Esophagus squamous epithelium (tissue), 5 donors: ENCODE data around the gene GNPTAB. TPM values are rescaled to one million over a fixed set of nuclear protein-coding genes. Genes with fewer than 3 reads are reported as not detected.

ENCODE experiments used
- DNase-seq: peaks from one replicate; lab custom pipeline; 2025; lab: John Stamatoyannopoulos, UW
- H3K27ac ChIP-seq, 4 donors: fragments of 200-600 bp; sonication (generic); one replicate each; pipeline ENCODE4 v1.5.1; 2016 to 2019; ENCODE audit warnings: mild to moderate bottlenecking in 1 of 4
- H3K27me3 ChIP-seq, 4 donors: fragments of 200-600 bp; sonication (generic); 1 replicate in 3 of 4; 2 replicates in 1 of 4; pipeline versions ENCODE4 v1.5.1 to v1.6.0; 2017 to 2021; ENCODE audit warnings: antibody characterized with exemption in 1 of 4
- H3K36me3 ChIP-seq, 3 donors: fragments of 200-600 bp; sonication (generic); one replicate each; pipeline ENCODE4 v1.5.1; 2016 to 2019
- H3K4me1 ChIP-seq, 3 donors: fragments of 200-600 bp; sonication (generic); one replicate each; pipeline ENCODE4 v1.5.1; 2017 to 2019
- H3K4me3 ChIP-seq, 4 donors: fragments of 200-600 bp; sonication (generic); 1 replicate in 3 of 4; 2 replicates in 1 of 4; pipeline ENCODE4 v1.5.1; 2016 to 2019; ENCODE audit warnings: mild to moderate bottlenecking in 2 of 4, moderate library complexity in 1 of 4
- H3K9me3 ChIP-seq, 3 donors: fragments of 200-600 bp; sonication (generic); one replicate each; pipeline ENCODE4 v1.5.1; 2016 to 2019
- POLR2A ChIP-seq, 4 donors: fragments of 450-650 bp; IDR thresholded peaks; one replicate each; pipeline ENCODE4 v1.6.1; 2017; ENCODE audit warnings: antibody characterized with exemption in 4 of 4, mild to moderate bottlenecking in 4 of 4, moderate library complexity in 3 of 4
- WGBS, 2 donors: methylation state at CpG; one replicate each; pipeline ENCODE4 v1.1.5; 2018; 5-methylcytosine and 5-hydroxymethylcytosine counted together
- intact Hi-C: fragments of 100-400 bp; cut with DNase I; formaldehyde crosslinking; loops from one replicate; pipeline ENCODE4 v1.15.0; 2022
- total RNA-seq, 4 donors: library from RNA; depleted of rRNA; stranded (reverse); fragments of >200 nt; gene quantifications; one replicate each; pipeline ENCODE4 v1.1.0, GENCODE V29; 2016
- TF ChIP-seq, protein P1 (sequence below), 6 experiments: fragments of 450-650 bp in 4 of 6; fragments of 200-600 bp in 2 of 6; sonication (generic) in 2 of 6; IDR thresholded peaks; one replicate each; pipeline ENCODE4 v1.5.1; 2016 to 2019; ENCODE audit warnings: antibody characterized with exemption in 6 of 6, mild to moderate bottlenecking in 4 of 6, moderate library complexity in 4 of 6
- donor health status: DM: yes; HTN: yes; CAD: no.

GNPTAB gene
- total RNA-seq, 4 donors from 2014 or later: 20.8 to 26.3 (median 21.9) TPM

DNA sequence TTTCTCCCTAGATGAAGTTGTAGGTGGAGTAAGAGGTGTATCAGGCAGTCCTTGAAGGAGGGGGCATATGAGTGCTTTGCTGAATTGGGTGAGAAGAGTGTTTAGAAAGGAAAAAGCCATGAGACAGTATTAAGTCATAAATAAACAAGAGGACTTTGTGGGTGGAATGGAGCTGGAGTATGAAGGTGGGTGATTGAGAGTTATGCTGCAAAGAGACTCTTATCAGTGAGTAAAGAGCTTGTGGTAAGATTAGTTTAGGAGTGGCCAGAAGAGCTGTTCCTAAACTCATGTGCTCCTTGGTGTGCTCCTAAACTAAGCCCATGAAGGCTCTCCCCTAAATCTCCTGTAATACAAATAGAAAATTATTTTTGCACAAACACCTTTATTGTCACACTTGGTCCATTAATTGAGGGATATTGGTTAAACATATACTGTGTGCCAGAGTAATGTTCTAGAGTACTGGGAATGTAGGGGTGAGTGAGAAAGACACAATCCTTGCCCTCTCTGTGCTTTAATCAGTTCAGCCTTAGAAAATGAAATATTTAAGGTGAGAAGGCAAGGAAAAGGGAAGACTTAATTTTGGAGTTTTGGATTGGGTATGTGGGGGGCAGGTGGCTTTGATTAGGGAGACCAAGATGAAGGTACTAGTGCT is 123.5 kb downstream of the GNPTAB start:
- intact Hi-C loops: no loop called here
- H3K27ac ChIP-seq: no peak overlapping the region
- no peak overlapping the region for H3K4me3 ChIP-seq
- no peaks in the 10 kb centered on the region for H3K9me3 ChIP-seq
- DNase-seq: no peak
- H3K36me3 ChIP-seq: no peaks in the 10 kb centered on the region
- H3K4me1 ChIP-seq: peaks cover 3 to 20% (median 12%) of the 10 kb centered on the region in 3 donors
- no peaks in the 10 kb centered on the region for H3K27me3 ChIP-seq
- TF ChIP-seq POLR2A (IDR thresholded peaks at IDR 0.05): no peak
- TF ChIP-seq, protein P1, sequence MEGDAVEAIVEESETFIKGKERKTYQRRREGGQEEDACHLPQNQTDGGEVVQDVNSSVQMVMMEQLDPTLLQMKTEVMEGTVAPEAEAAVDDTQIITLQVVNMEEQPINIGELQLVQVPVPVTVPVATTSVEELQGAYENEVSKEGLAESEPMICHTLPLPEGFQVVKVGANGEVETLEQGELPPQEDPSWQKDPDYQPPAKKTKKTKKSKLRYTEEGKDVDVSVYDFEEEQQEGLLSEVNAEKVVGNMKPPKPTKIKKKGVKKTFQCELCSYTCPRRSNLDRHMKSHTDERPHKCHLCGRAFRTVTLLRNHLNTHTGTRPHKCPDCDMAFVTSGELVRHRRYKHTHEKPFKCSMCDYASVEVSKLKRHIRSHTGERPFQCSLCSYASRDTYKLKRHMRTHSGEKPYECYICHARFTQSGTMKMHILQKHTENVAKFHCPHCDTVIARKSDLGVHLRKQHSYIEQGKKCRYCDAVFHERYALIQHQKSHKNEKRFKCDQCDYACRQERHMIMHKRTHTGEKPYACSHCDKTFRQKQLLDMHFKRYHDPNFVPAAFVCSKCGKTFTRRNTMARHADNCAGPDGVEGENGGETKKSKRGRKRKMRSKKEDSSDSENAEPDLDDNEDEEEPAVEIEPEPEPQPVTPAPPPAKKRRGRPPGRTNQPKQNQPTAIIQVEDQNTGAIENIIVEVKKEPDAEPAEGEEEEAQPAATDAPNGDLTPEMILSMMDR (IDR thresholded peaks at IDR 0.05): no peak

DNA sequence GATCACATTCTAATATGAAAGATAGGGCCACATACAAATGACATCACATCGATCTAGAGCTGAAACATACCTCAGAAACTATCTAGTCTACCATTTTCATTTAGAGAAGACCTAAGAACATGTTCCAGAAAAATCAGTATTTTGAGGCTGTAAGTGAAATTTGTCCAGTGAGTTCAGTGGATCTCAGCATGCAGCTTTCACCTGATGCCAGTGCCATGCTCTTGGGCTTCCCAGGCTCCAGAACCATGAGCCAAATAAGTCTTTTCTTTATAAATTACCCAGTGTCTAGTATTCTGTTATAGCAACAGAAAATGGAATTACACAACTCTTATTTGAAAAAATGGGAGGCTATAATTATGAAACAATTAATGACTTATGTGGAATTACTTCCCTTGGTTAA is 124.4 kb downstream of the GNPTAB start:
- no peaks in the 10 kb centered on the region for H3K27me3 ChIP-seq
- H3K4me3 ChIP-seq: no peak overlapping the region
- intact Hi-C loops: no loop called here
- no peaks in the 10 kb centered on the region for H3K9me3 ChIP-seq
- TF ChIP-seq POLR2A (IDR thresholded peaks at IDR 0.05): no peak
- TF ChIP-seq, protein P1 (IDR thresholded peaks at IDR 0.05): no peak
- 91 to 96% methylated on average over 1 of the region's 1 CpG for WGBS, 2 donors
- H3K27ac ChIP-seq: no peak overlapping the region
- H3K4me1 ChIP-seq: peaks cover 3 to 29% (median 12%) of the 10 kb centered on the region in 3 donors
- no peak for DNase-seq
- no peaks in the 10 kb centered on the region for H3K36me3 ChIP-seq

DNA sequence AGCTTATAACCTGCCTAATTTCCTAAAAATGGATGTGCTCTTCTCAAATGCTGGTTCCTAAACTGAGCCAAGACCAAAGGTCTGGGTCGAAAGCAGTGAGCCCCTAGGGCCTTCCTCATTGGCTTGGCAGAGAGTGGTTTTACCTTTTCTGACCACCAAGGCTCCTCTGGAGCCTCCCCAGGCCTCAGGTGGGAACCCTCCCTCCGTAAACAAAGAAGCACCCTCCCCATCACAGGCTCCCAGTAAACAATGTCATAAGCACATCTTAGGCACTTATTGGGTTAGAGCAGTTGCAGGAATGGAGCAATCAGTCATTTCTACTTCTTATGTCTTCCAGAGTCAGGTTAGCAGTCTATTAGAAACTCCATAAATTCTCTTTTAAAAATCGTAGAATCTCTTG is 127.3 kb downstream of the GNPTAB start:
- peaks cover 3 to 58% (median 9%) of the 10 kb centered on the region in 3 donors for H3K4me1 ChIP-seq
- DNase-seq: no peak
- H3K27ac ChIP-seq: peak overlapping the region in 1 of 4 donors; percentile 34

DNA sequence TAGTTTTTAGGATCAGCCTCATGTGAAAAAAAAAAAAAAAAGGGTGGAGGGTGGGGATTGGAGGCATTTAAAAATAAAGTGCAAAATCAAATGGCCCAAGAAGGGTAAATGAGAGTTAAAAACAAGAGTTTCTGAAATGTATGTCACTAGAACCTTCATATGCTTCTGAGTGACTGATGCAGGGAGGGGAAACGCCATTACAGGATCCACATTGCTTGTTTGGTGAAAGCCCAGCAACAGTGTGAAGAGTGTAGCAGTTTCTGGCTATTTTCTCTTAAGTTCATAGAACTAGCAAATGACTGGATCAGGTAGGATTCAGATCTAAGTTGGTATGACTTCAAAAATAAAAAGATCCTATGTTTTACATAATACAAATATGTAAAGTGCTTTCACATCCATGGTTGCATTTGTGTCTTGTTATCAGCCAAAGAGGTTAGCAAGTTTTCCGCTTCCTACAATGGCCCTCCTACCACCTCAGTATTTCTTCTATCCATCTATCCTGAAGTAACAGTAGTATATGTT is 130.4 kb downstream of the GNPTAB start:
- Histone ChIP-seq H3K27me3 (no peaks in the 10 kb centered on the region), H3K36me3 (no peaks in the 10 kb centered on the region), H3K4me3 (peak overlapping the region in 1 of 4 donors; percentile 82), H3K4me1 (peaks cover 8 to 74% (median 19%) of the 10 kb centered on the region in 3 donors), H3K27ac (peak overlapping the region in 1 of 4 donors; percentile 88), H3K9me3 (no peaks in the 10 kb centered on the region)
- TF ChIP-seq, protein P1 (IDR thresholded peaks at IDR 0.05): no peak
- TF ChIP-seq POLR2A (IDR thresholded peaks at IDR 0.05): no peak
- DNase-seq: no peak
- WGBS, 2 donors: 83 to 88% methylated on average over 2 of the region's 2 CpGs
- intact Hi-C loops: no loop called here

More for the DNA sequence above, 127.3 kb downstream of the GNPTAB start:
- intact Hi-C loops: no loop called here
- 88 to 90% methylated on average over 3 of the region's 3 CpGs for WGBS, 2 donors
- Histone ChIP-seq H3K36me3 (no peaks in the 10 kb centered on the region), H3K27me3 (no peaks in the 10 kb centered on the region), H3K9me3 (no peaks in the 10 kb centered on the region), H3K4me3 (no peak overlapping the region)
- TF ChIP-seq POLR2A (IDR thresholded peaks at IDR 0.05): no peak
- TF ChIP-seq, protein P1 (IDR thresholded peaks at IDR 0.05): no peak

DNA sequence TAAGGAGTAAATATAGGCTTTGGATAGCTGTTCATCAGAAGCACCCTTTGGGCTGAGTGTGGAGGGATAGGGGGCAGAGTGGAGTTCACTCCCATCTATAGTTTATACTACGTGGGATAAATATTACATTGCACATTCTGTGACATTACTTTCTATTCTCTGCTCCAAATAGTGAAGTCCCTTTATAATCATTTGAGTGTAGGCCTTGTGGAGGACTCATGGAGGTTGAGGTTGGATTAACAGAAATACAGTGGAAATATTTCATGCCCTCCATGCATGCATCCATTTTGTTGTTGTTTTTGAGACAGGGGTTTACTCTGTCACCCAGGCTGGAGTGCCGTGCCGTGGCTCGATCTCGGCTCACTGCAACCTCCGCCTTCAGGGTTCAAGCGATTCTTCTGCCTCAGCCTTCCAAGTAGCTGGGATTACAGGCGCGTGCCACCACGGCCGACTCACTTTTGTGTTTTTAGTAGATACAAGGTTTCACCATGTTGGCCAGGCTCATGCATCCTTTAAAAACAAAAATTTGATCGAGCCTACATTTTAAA is 131.9 kb downstream of the GNPTAB start:
- WGBS, 2 donors: 74 to 82% methylated on average over 12 of the region's 12 CpGs
- Histone ChIP-seq H3K27me3 (no peaks in the 10 kb centered on the region), H3K4me3 (peak overlapping the region; percentile 58 to 82 (median 72)), H3K36me3 (no peaks in the 10 kb centered on the region), H3K27ac (peak overlapping the region in 3 of 4 donors; percentile 88 to 95 (median 94)), H3K9me3 (no peaks in the 10 kb centered on the region), H3K4me1 (peaks cover 8 to 76% (median 19%) of the 10 kb centered on the region in 3 donors)
- DNase-seq: no peak
- intact Hi-C loops: loop anchor here (5.0 kb wide), 1 partner anchor 292 kb away; the partner anchor contains the start of gene ARL1
- TF ChIP-seq POLR2A (IDR thresholded peaks at IDR 0.05): no peak
- TF ChIP-seq, protein P1 (IDR thresholded peaks at IDR 0.05): no peak
